DND-41 (cell line): ENCODE data around the gene FAM184B.
"Not testable (repeated sequence)": the region's sequence is repeated elsewhere in the genome, so short reads cannot be mapped to it uniquely, and the experiment has no call there.

ENCODE experiments used
- ATAC-seq: fragments of 200-7000 bp; cut with Tn5 transposase; 3 replicates; pipeline ENCODE4 v1.9.1; 2021; ENCODE audit warnings: low read depth; ENCODE audit not compliant: insufficient read depth
- DNase-seq: peaks from one replicate; pipeline ENCODE4 v3.0.0-alpha.2; 2020
- H2AFZ ChIP-seq: 2 replicates; pipeline ENCODE4 v1.6.0; 2012; ENCODE audit warnings: low read depth, low read length
- H3K27ac ChIP-seq: 2 replicates; pipeline ENCODE4 v1.5.1; 2012; ENCODE audit warnings: low read length, inconsistent platforms
- H3K27me3 ChIP-seq: fragments of 200-600 bp; sonication (generic); 2 replicates; pipeline ENCODE4 v1.6.0; 2012; ENCODE audit warnings: low read length, mild to moderate bottlenecking, inconsistent platforms; ENCODE audit not compliant: insufficient read depth, poor library complexity
- H3K36me3 ChIP-seq: 2 replicates; pipeline ENCODE4 v1.5.1; 2012; ENCODE audit warnings: low read length, inconsistent platforms; ENCODE audit not compliant: insufficient read depth
- H3K4me1 ChIP-seq: 2 replicates; pipeline ENCODE4 v1.5.1; 2012; ENCODE audit warnings: mild to moderate bottlenecking, low read length; ENCODE audit not compliant: insufficient read depth
- H3K4me2 ChIP-seq: 2 replicates; pipeline ENCODE4 v1.6.0; 2012; ENCODE audit warnings: mild to moderate bottlenecking, moderate library complexity, low read length, inconsistent platforms; ENCODE audit not compliant: insufficient read depth
- H3K4me3 ChIP-seq, 2 experiments: fragments of 200-600 bp in 1 of 2; shearing (Covaris generic) in 1 of 2; 2 replicates each; pipeline ENCODE4 v1.5.1; 2012 to 2016; ENCODE audit warnings: inconsistent platforms in 2 of 2, low read length in 2 of 2, mild to moderate bottlenecking in 2 of 2, low read depth in 1 of 2, moderate library complexity in 1 of 2
- H3K79me2 ChIP-seq: 2 replicates; pipeline ENCODE4 v1.6.0; 2012; ENCODE audit warnings: low read length, inconsistent platforms; ENCODE audit not compliant: insufficient read depth
- H3K9ac ChIP-seq: 2 replicates; pipeline ENCODE4 v1.6.0; 2012; ENCODE audit warnings: low read depth, mild to moderate bottlenecking, inconsistent platforms, low read length, moderate library complexity
- H3K9me3 ChIP-seq: 2 replicates; pipeline ENCODE4 v1.5.1; 2012; ENCODE audit warnings: low read length, moderate library complexity, mild to moderate bottlenecking, inconsistent platforms; ENCODE audit not compliant: insufficient read depth, severe bottlenecking
- H4K20me1 ChIP-seq: 2 replicates; pipeline ENCODE4 v1.6.0; 2012; ENCODE audit warnings: low read length; ENCODE audit not compliant: insufficient read depth
- EZH2 ChIP-seq: IDR thresholded peaks from 3 replicates; pipeline ENCODE4 v1.6.1; 2012; ENCODE audit warnings: borderline replicate concordance, low read depth, mild to moderate bottlenecking, moderate library complexity, low read length, inconsistent platforms; ENCODE audit not compliant: severe bottlenecking
- TF ChIP-seq, protein P1 (sequence below): IDR thresholded peaks from 2 replicates; pipeline ENCODE4 v1.5.1; 2012; ENCODE audit warnings: borderline replicate concordance, low read length, moderate library complexity, mild to moderate bottlenecking; ENCODE audit not compliant: poor library complexity, severe bottlenecking; ENCODE audit errors: extremely low read depth

Gene FAM184B

DNA sequence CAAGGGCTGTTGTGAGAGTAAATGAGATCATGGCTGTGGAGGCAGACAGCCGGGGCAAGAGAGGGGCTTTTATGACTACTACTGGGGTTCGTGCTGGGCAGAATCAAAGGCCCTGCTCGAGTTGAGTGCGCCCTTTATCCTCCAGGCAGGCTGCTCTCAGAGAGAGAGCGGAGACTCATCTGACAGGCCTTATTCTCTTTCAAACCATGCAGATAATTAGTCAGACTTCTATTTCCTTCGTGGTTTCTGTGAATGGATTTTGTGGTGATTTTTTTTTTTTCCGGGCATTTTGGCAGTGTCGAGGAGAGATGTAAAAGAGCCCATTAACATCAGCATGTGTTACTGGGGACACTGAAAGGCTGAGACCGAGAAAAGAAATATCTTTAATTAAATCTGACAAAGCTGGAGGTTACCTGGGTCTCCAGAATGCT is 93.4 kb downstream of the FAM184B start:
- H2AFZ ChIP-seq: no peak overlapping the region
- H4K20me1 ChIP-seq: no peaks in the 10 kb centered on the region
- H3K4me3 ChIP-seq: no peak overlapping the region
- H3K9ac ChIP-seq: no peak overlapping the region
- H3K9me3 ChIP-seq: no peaks in the 10 kb centered on the region
- no peaks in the 10 kb centered on the region for H3K4me1 ChIP-seq
- ATAC-seq: peak; percentile 42; the same call in 2 of the 3 replicates
- H3K79me2 ChIP-seq: no peaks in the 10 kb centered on the region
- peaks cover 6% of the 10 kb centered on the region for H3K27me3 ChIP-seq
- no peak for DNase-seq
- TF ChIP-seq, protein P1, sequence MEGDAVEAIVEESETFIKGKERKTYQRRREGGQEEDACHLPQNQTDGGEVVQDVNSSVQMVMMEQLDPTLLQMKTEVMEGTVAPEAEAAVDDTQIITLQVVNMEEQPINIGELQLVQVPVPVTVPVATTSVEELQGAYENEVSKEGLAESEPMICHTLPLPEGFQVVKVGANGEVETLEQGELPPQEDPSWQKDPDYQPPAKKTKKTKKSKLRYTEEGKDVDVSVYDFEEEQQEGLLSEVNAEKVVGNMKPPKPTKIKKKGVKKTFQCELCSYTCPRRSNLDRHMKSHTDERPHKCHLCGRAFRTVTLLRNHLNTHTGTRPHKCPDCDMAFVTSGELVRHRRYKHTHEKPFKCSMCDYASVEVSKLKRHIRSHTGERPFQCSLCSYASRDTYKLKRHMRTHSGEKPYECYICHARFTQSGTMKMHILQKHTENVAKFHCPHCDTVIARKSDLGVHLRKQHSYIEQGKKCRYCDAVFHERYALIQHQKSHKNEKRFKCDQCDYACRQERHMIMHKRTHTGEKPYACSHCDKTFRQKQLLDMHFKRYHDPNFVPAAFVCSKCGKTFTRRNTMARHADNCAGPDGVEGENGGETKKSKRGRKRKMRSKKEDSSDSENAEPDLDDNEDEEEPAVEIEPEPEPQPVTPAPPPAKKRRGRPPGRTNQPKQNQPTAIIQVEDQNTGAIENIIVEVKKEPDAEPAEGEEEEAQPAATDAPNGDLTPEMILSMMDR: no peak
- TF ChIP-seq EZH2: no peak
- H3K27ac ChIP-seq: no peak overlapping the region
- H3K36me3 ChIP-seq: no peaks in the 10 kb centered on the region
- H3K4me2 ChIP-seq: no peak overlapping the region

DNA sequence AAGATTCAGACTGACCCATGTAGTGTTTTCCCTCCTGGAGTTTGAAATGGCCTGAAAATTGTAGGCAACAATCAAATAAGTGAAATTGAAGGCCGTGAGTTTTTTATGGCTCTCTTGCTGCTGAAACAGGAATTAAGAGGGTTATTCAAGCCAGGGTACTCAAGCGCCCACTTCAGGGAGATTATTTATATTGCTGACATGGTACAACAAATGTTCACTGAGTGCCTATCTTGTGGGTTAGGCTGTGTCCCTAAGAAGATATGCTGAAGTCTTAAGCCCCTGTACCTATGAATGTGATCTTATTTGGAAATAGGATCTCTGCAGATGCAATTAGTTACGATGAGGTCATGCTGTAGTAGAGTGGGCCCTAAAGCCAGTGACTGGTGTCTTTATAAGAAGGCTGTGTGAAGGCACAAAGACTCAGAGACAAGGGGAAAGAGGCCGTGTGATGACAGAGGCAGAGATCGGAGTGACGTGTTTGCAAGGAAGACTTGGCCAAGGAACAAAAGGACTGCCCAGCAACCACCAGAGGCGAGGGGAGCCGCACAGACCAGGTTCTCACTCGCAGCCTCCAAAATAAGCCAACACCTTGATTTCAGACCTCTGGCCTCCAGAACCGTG is 94.1 kb downstream of the FAM184B start:
- ATAC-seq (no peak), DNase-seq (no peak)
- H3K9me3 ChIP-seq: no peaks in the 10 kb centered on the region
- no peaks in the 10 kb centered on the region for H3K4me1 ChIP-seq
- no peak overlapping the region for H2AFZ ChIP-seq
- no peak overlapping the region for H3K9ac ChIP-seq
- no peak overlapping the region for H3K27ac ChIP-seq
- no peaks in the 10 kb centered on the region for H4K20me1 ChIP-seq
- no peak overlapping the region for H3K4me2 ChIP-seq
- H3K4me3 ChIP-seq: no peak overlapping the region
- peaks cover 4% of the 10 kb centered on the region for H3K27me3 ChIP-seq
- no peaks in the 10 kb centered on the region for H3K79me2 ChIP-seq
- no peak for TF ChIP-seq EZH2
- TF ChIP-seq, protein P1: no peak
- H3K36me3 ChIP-seq: no peaks in the 10 kb centered on the region

DNA sequence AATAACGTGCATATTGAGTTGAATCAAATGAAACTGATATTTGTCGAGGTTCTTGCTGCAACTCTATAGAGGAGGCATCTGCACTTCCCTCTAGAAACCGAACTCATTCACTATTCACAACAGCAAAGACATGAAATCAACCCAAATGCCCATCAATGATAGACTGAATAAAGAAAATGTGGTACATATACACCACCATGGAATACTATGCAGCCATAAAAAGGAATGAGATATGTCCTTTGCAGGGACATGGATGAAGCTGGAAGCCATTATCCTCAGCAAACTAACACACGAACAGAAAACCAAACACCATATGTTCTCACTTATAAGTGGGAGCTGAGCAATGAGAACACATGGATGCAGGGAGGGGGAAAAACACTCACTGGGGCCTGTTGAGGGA is 96.8 kb downstream of the FAM184B start:
- not testable (repeated sequence) for H3K27ac ChIP-seq, H3K36me3 ChIP-seq, DNase-seq, H3K9me3 ChIP-seq, H3K27me3 ChIP-seq, ATAC-seq, H4K20me1 ChIP-seq, H3K4me3 ChIP-seq, H2AFZ ChIP-seq, H3K79me2 ChIP-seq, H3K4me1 ChIP-seq, H3K9ac ChIP-seq, H3K4me2 ChIP-seq

DNA sequence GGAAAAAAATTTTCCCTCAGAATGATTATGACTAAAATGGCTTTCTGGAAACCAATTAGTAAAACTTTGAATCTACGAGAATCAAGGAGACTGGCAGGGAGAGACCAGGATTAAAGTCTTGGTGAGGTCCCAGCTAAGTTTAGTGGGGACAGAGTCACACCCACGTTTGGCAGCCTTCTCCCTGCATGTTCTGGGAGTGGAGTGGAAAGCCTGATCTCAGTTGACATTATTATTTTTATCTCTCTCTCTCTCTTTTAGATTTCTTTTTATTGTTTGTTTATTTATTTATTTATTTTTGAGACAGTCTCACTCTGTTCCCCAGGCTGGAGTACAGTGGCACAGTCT is 99.2 kb downstream of the FAM184B start:
- DNase-seq (no peak), ATAC-seq (no peak)
- Histone ChIP-seq H3K9ac (no peak overlapping the region), H2AFZ (no peak overlapping the region), H3K4me2 (no peak overlapping the region), H3K9me3 (no peaks in the 10 kb centered on the region), H3K27me3 (peaks cover 3% of the 10 kb centered on the region), H3K4me1 (no peaks in the 10 kb centered on the region), H3K36me3 (no peaks in the 10 kb centered on the region), H4K20me1 (no peaks in the 10 kb centered on the region), H3K4me3 (no peak overlapping the region), H3K79me2 (no peaks in the 10 kb centered on the region), H3K27ac (no peak overlapping the region)
- no peak for TF ChIP-seq EZH2
- TF ChIP-seq, protein P1: no peak
